Ovary (tissue), 9 donors: ENCODE data around the gene KDM4C. TPM values are rescaled to one million over a fixed set of nuclear protein-coding genes. Genes with fewer than 3 reads are reported as not detected.
"Not testable (repeated sequence)": the region's sequence is repeated elsewhere in the genome, so short reads cannot be mapped to it uniquely, and the experiment has no call there.

Experiments used
- DNase-seq, 5 donors: peaks; one replicate each; pipeline ENCODE4 v3.0.0-alpha.2; 2019 to 2020
- H3K27ac ChIP-seq, 2 donors: fragments of 200-600 bp; one replicate each; pipeline versions ENCODE4 v1.5.1 to v1.8.0; 2019 to 2022
- H3K27me3 ChIP-seq: fragments of 200-600 bp; one replicate; pipeline ENCODE4 v1.8.0; 2022
- H3K36me3 ChIP-seq: fragments of 200-600 bp; sonication (generic); one replicate; pipeline ENCODE4 v1.5.1; 2019
- H3K4me1 ChIP-seq: one replicate; pipeline ENCODE4 v1.8.1; 2013; ENCODE audit warnings: mild to moderate bottlenecking, moderate library complexity; ENCODE audit not compliant: insufficient read depth
- H3K4me3 ChIP-seq: fragments of 200-600 bp; sonication (generic); one replicate; pipeline ENCODE4 v1.5.1; 2017
- H3K9me3 ChIP-seq, 2 donors: fragments of 200-600 bp in 1 of 2; sonication (generic) in 1 of 2; one replicate each; pipeline versions ENCODE4 v1.5.1 to v1.8.1; 2013 to 2019; ENCODE audit warnings: mild to moderate bottlenecking in 1 of 2, moderate library complexity in 1 of 2
- CTCF ChIP-seq, 3 donors: fragments of 450-650 bp in 2 of 3; fragments of 200-600 bp in 1 of 3; IDR thresholded peaks; one replicate each; pipeline versions ENCODE4 v1.5.1 to v1.8.0; 2016 to 2022; ENCODE audit warnings: antibody characterized with exemption in 3 of 3, mild to moderate bottlenecking in 1 of 3
- EP300 ChIP-seq: sonication (generic); formaldehyde crosslinking; IDR thresholded peaks from one replicate; pipeline ENCODE4 v1.6.1; 2017; ENCODE audit warnings: antibody characterized with exemption
- POLR2A ChIP-seq: fragments of 450-650 bp; IDR thresholded peaks from one replicate; pipeline ENCODE4 v1.6.1; 2017; ENCODE audit warnings: antibody characterized with exemption, mild to moderate bottlenecking, moderate library complexity
- WGBS, 3 donors: extraction: QIAGEN DNeasy Blood & Tissue Kit in 1 of 3; methylation state at CpG; one replicate each; pipeline versions ENCODE4 v1.1.5 to v1.1.7; 2013 to 2017; 5-methylcytosine and 5-hydroxymethylcytosine counted together
- intact Hi-C, 4 donors: fragments of 100-400 bp; cut with DNase I; formaldehyde crosslinking; loops; one replicate each; pipeline versions ENCODE4 v1.11.0 to v1.15.1; 2022 to 2023
- polyA plus RNA-seq, 2 donors: library from polyadenylated mRNA; stranded (reverse); fragments of 200-250 nt in 1 of 2; fragments of 350-450 nt in 1 of 2; fragmentation: Illumina TruSeq in 1 of 2; extraction: RNeasy Lipid Tissue Mini Kit (QIAGEN cat#74804) in 1 of 2; gene quantifications; one replicate each; pipeline ENCODE4 v1.2.3, GENCODE V29; 2013 to 2014
- total RNA-seq, 7 donors: library from RNA; depleted of rRNA in 2 of 7; stranded (reverse); fragments of >200 nt in 2 of 7; fragmentation: NEBNext Ultra II Directional in 3 of 7; extraction: Animal tissue kit (Norgen Biotek cat#: 25700) in 3 of 7; gene quantifications; one replicate each; pipeline versions ENCODE4 v1.1.0 to v1.2.4, GENCODE V29; 2016 to 2023
- donor health status: DM: no; HTN: no; CAD: no; lungs with moderate emphysema.
- donor health status: DM: no; HTN: no; CAD: no.
- donor health status: Bipolar disorder and iron deficiency.
- donor health status: DM: yes; HTN: yes; CAD: no.
- donor health status: DM: no; HTN: no; CAD: no.
- donor health status: DM: yes; HTN: yes; CAD: no.

Gene KDM4C
- total and polyA plus RNA-seq, 9 donors = 9.5 to 35.6 (median 26.7) TPM

GRCh38 chr9:6714176-6714575 is 43.6 kb upstream of the KDM4C start:
- Histone ChIP-seq H3K36me3 (no peaks in the 10 kb centered on the region), H3K4me3 (no peak overlapping the region), H3K9me3 (no peaks in the 10 kb centered on the region), H3K4me1 (no peaks in the 10 kb centered on the region), H3K27me3 (no peaks in the 10 kb centered on the region), H3K27ac (no peak overlapping the region)
- intact Hi-C loops = no loop called here
- WGBS, 3 donors = 89 to 97% (median 91%) methylated on average over 2 of the region's 2 CpGs
- no peak for DNase-seq
- TF ChIP-seq EP300 (no peak), POLR2A (no peak), CTCF (IDR thresholded peaks at IDR 0.05) (no peak)

GRCh38 chr9:6715153-6715754 is 42.5 kb upstream of the KDM4C start:
- 88 to 94% (median 90%) methylated on average over 28 of the region's 28 CpGs for WGBS, 3 donors
- H3K4me1 ChIP-seq, H3K27me3 ChIP-seq, H3K4me3 ChIP-seq, DNase-seq, H3K9me3 ChIP-seq, H3K36me3 ChIP-seq, intact Hi-C loops, H3K27ac ChIP-seq: not testable (repeated sequence)

GRCh38 chr9:6715755-6716643 is 41.8 kb upstream of the KDM4C start:
- DNase-seq = peak; percentile 50 to 73 (median 54)
- no peaks in the 10 kb centered on the region for H3K27me3 ChIP-seq
- intact Hi-C loops = no loop called here
- H3K4me3 ChIP-seq = peak overlapping the region; percentile 26
- TF ChIP-seq POLR2A = no peak
- no peak for TF ChIP-seq EP300
- no peak for TF ChIP-seq CTCF (IDR thresholded peaks at IDR 0.05)
- WGBS, 3 donors = 18 to 29% (median 23%) methylated on average over 59 to 61 of the region's 61 CpGs
- no peak overlapping the region for H3K27ac ChIP-seq
- no peaks in the 10 kb centered on the region for H3K9me3 ChIP-seq
- no peaks in the 10 kb centered on the region for H3K36me3 ChIP-seq
- no peaks in the 10 kb centered on the region for H3K4me1 ChIP-seq

- H3K27ac ChIP-seq = no peak overlapping the region
- intact Hi-C loops = no loop called here
- no peaks in the 10 kb centered on the region for H3K4me1 ChIP-seq
- no peak overlapping the region for H3K4me3 ChIP-seq
- no peaks in the 10 kb centered on the region for H3K36me3 ChIP-seq
- WGBS, 3 donors = 82 to 89% (median 84%) methylated on average over 9 of the region's 9 CpGs
- H3K9me3 ChIP-seq = no peaks in the 10 kb centered on the region
- H3K27me3 ChIP-seq = no peaks in the 10 kb centered on the region
- TF ChIP-seq CTCF (IDR thresholded peaks at IDR 0.05) (no peak), EP300 (no peak), POLR2A (no peak)
- no peak for DNase-seq
Observed at GRCh38 chr9:6716766-6717165, 41.0 kb upstream of the KDM4C start.

- Histone ChIP-seq H3K4me1 (no peaks in the 10 kb centered on the region), H3K27me3 (no peaks in the 10 kb centered on the region), H3K4me3 (no peak overlapping the region), H3K36me3 (no peaks in the 10 kb centered on the region), H3K9me3 (no peaks in the 10 kb centered on the region), H3K27ac (no peak overlapping the region)
- 69 to 73% (median 70%) methylated on average over 2 of the region's 2 CpGs for WGBS, 3 donors
- TF ChIP-seq POLR2A = no peak
- no peak for TF ChIP-seq EP300
- no peak for TF ChIP-seq CTCF (IDR thresholded peaks at IDR 0.05)
- intact Hi-C loops = loop anchor here in 1 of 4 donors (5.0 kb wide), 1 partner anchor 372 kb away; no protein-coding TSS in a partner anchor
- no peak for DNase-seq
Observed at GRCh38 chr9:6723881-6724420, 33.8 kb upstream of the KDM4C start.
